HepG2 (cell line): ENCODE measurements around the gene SRSF8. TPM values are rescaled to one million over a fixed set of nuclear protein-coding genes. Genes with fewer than 3 reads are reported as not detected.

Experiments used
- NCOR1 ChIP-seq: fragments of 200-600 bp; sonication (generic); IDR thresholded peaks from 2 replicates; pipeline ENCODE4 v1.7.0; 2017; ENCODE audit warnings: antibody characterized with exemption, low read length, borderline replicate concordance
- NR3C1 ChIP-seq: sonication (generic); formaldehyde crosslinking; IDR thresholded peaks from 2 replicates; pipeline ENCODE4 v1.4.0; 2020; ENCODE audit warnings: missing genetic modification reagents
- NRL ChIP-seq: sonication (generic); formaldehyde crosslinking; IDR thresholded peaks from 2 replicates; pipeline ENCODE4 v1.5.0; 2020; ENCODE audit warnings: missing genetic modification reagents, mild to moderate bottlenecking, moderate library complexity, borderline replicate concordance
- SMAD9 ChIP-seq: sonication (generic); formaldehyde crosslinking; IDR thresholded peaks from 2 replicates; pipeline ENCODE4 v1.5.1; 2020; ENCODE audit warnings: mild to moderate bottlenecking, missing genetic modification reagents
- TBP ChIP-seq: sonication (generic); formaldehyde crosslinking; IDR thresholded peaks from 2 replicates; pipeline ENCODE4 v1.5.0; 2020; ENCODE audit warnings: missing genetic modification reagents
- ZFP41 ChIP-seq: sonication (generic); formaldehyde crosslinking; IDR thresholded peaks from 2 replicates; pipeline ENCODE4 v1.4.0; 2020; ENCODE audit warnings: mild to moderate bottlenecking, missing genetic modification reagents, borderline replicate concordance
- ZNF530 ChIP-seq: sonication (generic); formaldehyde crosslinking; IDR thresholded peaks from 2 replicates; pipeline ENCODE4 v1.5.0; 2020; ENCODE audit warnings: low read depth, mild to moderate bottlenecking, missing genetic modification reagents
- ZNF670 ChIP-seq: sonication (generic); formaldehyde crosslinking; IDR thresholded peaks from 2 replicates; pipeline ENCODE4 v1.8.0; 2022; ENCODE audit warnings: mild to moderate bottlenecking, missing genetic modification reagents, borderline replicate concordance
- ZNF761 ChIP-seq: sonication (generic); formaldehyde crosslinking; conservative IDR thresholded peaks from 2 replicates; pipeline ENCODE4 v1.4.0; 2020; ENCODE audit warnings: mild to moderate bottlenecking, missing genetic modification reagents
- polyA plus RNA-seq, 8 experiments: library from polyadenylated mRNA; depleted of rRNA in 3 of 8; stranded (reverse) in 7 of 8; unstranded in 1 of 8; fragments of >200 nt; fragmentation: Illumina TruSeq in 4 of 8; extraction: Trizol in 4 of 8; gene quantifications; 2 replicates each; pipeline versions ENCODE4 v1.2.1 to v1.2.3, GENCODE V29; 2011 to 2016; ENCODE audit warnings: low read depth in 4 of 8, missing spikeins in 1 of 8, mixed read lengths in 1 of 8; ENCODE audit not compliant: insufficient read depth in 1 of 8
- total RNA-seq, 5 experiments: library from RNA; depleted of rRNA; stranded (reverse); fragments of >200 nt; fragmentation: Illumina TruSeq; extraction: Trizol; gene quantifications; 2 replicates each; pipeline ENCODE4 v1.2.3, GENCODE V29; 2016; ENCODE audit warnings: low read depth in 1 of 5
- TF ChIP-seq, protein P1 (sequence below): sonication (generic); formaldehyde crosslinking; IDR thresholded peaks from 2 replicates; pipeline ENCODE4 v1.4.0; 2020; ENCODE audit warnings: mild to moderate bottlenecking, missing genetic modification reagents
- TF ChIP-seq, protein P2 (sequence below): IDR thresholded peaks from 2 replicates; pipeline ENCODE4 v1.6.1; 2012; ENCODE audit warnings: inconsistent platforms
- TF ChIP-seq, protein P3 (sequence below): sonication (generic); formaldehyde crosslinking; IDR thresholded peaks from 2 replicates; pipeline ENCODE4 v1.4.0; 2020; ENCODE audit warnings: missing genetic modification reagents
- TF ChIP-seq, protein P4 (sequence below): sonication (generic); formaldehyde crosslinking; IDR thresholded peaks from 2 replicates; pipeline ENCODE4 v1.9.0; 2022; ENCODE audit warnings: low read depth, missing genetic modification reagents

Gene SRSF8
- total and polyA plus RNA-seq, 2 of the 13 experiments (the other 11 are each of a cell fraction or from before 2014, with no cell fraction given) = 21.8 to 25.8 TPM

DNA sequence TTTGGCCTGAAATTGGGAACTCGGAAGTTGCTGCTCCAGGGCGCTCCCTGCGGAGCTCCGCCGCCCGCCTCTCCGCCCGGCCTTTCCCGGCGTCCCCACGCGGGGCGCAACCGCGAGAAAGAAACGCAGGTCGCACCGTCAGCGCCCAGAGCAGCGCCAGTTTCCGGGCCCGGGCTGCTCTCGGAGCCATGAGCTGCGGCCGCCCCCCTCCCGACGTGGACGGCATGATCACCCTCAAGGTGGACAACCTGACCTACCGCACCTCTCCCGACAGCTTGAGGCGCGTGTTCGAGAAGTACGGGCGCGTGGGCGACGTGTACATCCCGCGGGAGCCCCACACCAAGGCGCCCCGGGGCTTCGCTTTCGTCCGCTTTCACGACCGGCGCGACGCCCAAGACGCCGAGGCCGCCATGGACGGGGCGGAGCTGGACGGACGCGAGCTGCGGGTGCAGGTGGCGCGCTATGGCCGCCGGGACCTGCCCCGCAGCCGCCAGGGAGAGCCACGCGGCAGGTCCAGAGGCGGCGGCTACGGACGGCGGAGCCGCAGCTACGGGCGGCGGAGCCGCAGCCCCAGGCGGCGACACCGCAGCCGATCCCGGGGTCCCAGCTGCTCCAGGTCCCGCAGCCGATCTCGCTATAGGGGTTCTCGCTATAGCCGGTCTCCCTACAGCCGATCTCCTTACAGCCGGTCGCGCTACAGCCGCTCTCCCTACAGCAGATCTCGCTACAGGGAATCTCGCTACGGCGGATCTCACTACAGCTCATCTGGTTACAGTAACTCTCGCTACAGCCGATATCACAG lies 521 bp downstream of the SRSF8 start (continued):
- TF ChIP-seq, protein P1, sequence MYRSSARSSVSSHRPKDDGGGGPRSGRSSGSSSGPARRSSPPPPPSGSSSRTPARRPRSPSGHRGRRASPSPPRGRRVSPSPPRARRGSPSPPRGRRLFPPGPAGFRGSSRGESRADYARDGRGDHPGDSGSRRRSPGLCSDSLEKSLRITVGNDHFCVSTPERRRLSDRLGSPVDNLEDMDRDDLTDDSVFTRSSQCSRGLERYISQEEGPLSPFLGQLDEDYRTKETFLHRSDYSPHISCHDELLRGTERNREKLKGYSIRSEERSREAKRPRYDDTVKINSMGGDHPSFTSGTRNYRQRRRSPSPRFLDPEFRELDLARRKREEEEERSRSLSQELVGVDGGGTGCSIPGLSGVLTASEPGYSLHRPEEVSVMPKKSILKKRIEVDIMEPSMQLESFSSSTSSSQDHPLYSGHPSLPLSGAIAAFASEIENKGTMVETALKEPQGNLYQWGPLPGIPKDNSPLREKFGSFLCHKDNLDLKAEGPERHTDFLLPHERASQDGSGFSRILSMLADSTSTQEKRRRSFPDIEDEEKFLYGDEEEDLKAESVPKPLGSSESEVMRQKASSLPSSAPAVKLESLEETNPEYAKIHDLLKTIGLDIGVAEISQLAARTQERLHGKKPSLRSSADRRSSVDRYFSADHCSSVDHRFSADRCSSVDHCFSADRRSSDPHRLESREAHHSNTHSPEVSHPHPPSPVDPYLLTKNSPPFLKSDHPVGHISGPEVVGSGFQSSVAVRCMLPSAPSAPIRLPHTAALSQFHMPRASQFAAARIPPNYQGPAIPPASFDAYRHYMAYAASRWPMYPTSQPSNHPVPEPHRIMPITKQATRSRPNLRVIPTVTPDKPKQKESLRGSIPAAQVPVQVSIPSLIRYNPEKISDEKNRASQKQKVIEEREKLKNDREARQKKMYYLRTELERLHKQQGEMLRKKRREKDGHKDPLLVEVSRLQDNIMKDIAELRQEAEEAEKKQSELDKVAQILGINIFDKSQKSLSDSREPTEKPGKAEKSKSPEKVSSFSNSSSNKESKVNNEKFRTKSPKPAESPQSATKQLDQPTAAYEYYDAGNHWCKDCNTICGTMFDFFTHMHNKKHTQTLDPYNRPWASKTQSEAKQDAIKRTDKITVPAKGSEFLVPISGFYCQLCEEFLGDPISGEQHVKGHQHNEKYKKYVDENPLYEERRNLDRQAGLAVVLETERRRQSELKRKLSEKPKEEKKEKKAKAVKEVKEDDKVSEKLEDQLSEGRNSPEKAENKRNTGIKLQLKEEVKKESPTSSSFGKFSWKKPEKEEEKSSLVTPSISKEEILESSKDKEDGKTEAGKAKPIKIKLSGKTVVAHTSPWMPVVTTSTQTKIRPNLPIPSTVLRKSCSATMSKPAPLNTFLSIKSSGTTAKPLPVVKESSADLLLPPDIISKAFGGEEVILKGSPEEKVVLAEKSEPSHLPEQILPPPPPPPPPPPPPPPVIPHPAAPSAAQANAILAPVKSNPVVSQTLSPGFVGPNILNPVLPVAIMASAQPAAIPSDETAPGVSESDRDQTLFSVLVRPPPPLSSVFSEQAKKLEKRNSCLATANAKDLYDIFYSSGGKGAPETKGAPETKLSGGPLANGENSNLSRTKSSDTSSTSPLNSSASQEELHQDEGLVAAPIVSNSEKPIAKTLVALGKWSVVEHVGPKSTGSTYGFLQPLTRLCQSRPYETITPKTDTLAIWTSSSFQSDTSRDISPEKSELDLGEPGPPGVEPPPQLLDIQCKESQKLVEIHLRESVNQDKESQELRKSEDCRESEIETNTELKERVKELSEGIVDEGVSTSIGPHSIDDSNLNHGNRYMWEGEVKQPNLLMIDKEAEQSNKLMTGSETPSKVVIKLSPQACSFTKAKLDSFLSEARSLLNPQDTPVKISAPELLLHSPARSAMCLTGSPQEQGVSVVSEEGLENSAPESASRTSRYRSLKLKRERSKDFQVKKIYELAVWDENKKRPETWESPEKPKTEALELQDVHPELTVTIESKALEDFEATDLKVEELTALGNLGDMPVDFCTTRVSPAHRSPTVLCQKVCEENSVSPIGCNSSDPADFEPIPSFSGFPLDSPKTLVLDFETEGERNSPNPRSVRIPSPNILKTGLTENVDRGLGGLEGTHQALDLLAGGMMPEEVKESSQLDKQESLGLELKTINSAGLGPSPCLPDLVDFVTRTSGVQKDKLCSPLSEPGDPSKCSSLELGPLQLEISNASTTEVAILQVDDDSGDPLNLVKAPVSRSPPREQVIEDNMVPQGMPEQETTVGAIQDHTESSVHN (CRISPR knock-in tag) = no peak
- TF ChIP-seq, protein P2, sequence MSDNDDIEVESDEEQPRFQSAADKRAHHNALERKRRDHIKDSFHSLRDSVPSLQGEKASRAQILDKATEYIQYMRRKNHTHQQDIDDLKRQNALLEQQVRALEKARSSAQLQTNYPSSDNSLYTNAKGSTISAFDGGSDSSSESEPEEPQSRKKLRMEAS = peak; percentile 85
- TF ChIP-seq NR3C1 (CRISPR knock-in tag) = no peak
- no peak for TF ChIP-seq SMAD9 (CRISPR knock-in tag)
- TF ChIP-seq NCOR1 = no peak
- TF ChIP-seq ZFP41 = 0 out of 2 replicates have a peak, but pooled peaks have one; percentile 61
- no peak for TF ChIP-seq TBP
- TF ChIP-seq, protein P3, sequence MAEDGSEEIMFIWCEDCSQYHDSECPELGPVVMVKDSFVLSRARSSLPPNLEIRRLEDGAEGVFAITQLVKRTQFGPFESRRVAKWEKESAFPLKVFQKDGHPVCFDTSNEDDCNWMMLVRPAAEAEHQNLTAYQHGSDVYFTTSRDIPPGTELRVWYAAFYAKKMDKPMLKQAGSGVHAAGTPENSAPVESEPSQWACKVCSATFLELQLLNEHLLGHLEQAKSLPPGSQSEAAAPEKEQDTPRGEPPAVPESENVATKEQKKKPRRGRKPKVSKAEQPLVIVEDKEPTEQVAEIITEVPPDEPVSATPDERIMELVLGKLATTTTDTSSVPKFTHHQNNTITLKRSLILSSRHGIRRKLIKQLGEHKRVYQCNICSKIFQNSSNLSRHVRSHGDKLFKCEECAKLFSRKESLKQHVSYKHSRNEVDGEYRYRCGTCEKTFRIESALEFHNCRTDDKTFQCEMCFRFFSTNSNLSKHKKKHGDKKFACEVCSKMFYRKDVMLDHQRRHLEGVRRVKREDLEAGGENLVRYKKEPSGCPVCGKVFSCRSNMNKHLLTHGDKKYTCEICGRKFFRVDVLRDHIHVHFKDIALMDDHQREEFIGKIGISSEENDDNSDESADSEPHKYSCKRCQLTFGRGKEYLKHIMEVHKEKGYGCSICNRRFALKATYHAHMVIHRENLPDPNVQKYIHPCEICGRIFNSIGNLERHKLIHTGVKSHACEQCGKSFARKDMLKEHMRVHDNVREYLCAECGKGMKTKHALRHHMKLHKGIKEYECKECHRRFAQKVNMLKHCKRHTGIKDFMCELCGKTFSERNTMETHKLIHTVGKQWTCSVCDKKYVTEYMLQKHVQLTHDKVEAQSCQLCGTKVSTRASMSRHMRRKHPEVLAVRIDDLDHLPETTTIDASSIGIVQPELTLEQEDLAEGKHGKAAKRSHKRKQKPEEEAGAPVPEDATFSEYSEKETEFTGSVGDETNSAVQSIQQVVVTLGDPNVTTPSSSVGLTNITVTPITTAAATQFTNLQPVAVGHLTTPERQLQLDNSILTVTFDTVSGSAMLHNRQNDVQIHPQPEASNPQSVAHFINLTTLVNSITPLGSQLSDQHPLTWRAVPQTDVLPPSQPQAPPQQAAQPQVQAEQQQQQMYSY (CRISPR knock-in tag) = no peak
- peak; percentile 18; the same call in 1 of the 2 replicates for TF ChIP-seq NRL (CRISPR knock-in tag)
- TF ChIP-seq, protein P4, sequence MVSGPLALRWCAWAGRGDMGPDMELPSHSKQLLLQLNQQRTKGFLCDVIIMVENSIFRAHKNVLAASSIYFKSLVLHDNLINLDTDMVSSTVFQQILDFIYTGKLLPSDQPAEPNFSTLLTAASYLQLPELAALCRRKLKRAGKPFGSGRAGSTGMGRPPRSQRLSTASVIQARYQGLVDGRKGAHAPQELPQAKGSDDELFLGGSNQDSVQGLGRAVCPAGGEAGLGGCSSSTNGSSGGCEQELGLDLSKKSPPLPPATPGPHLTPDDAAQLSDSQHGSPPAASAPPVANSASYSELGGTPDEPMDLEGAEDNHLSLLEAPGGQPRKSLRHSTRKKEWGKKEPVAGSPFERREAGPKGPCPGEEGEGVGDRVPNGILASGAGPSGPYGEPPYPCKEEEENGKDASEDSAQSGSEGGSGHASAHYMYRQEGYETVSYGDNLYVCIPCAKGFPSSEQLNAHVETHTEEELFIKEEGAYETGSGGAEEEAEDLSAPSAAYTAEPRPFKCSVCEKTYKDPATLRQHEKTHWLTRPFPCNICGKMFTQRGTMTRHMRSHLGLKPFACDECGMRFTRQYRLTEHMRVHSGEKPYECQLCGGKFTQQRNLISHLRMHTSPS (CRISPR knock-in tag) = no peak
- no peak; the same call in 1 of the 2 replicates for TF ChIP-seq ZNF761 (CRISPR knock-in tag)
- no peak for TF ChIP-seq ZNF530 (CRISPR knock-in tag)
- no peak for TF ChIP-seq ZNF670 (CRISPR knock-in tag)
